Right ventricle myocardium superior (tissue), 1 donor: ENCODE results near the gene GOLGA8B. TPM values are rescaled to one million over a fixed set of nuclear protein-coding genes. Genes with fewer than 3 reads are reported as not detected.
A peak's percentile ranks its signal among the peaks of the same experiment; 100 is the strongest.
"Not testable (repeated sequence)": the region's sequence is repeated elsewhere in the genome, so short reads cannot be mapped to it uniquely, and the experiment has no call there.

Source experiments
- ATAC-seq: fragments of 200-7000 bp; cut with Tn5 transposase; one replicate; pipeline ENCODE4 v1.9.1; 2020; ENCODE audit warnings: mild to moderate bottlenecking; ENCODE audit not compliant: poor library complexity
- DNase-seq: peaks from one replicate; pipeline ENCODE4 v3.0.0-alpha.2; 2020
- intact Hi-C: fragments of 100-400 bp; cut with DNase I; formaldehyde crosslinking; loops from one replicate; pipeline ENCODE4 v1.11.2; 2022
- total RNA-seq: library from RNA; stranded (reverse); fragmentation: NEBNext Ultra II Directional; extraction: Animal tissue kit (Norgen Biotek cat#: 25700); gene quantifications from one replicate; pipeline ENCODE4 v1.2.1, GENCODE V29; 2021
- donor health status: DM: no; HTN: yes; CAD: no; lungs with severe emphysema.

Gene GOLGA8B
- total RNA-seq, 1 donor from 2014 or later, result 9.1 TPM

DNA sequence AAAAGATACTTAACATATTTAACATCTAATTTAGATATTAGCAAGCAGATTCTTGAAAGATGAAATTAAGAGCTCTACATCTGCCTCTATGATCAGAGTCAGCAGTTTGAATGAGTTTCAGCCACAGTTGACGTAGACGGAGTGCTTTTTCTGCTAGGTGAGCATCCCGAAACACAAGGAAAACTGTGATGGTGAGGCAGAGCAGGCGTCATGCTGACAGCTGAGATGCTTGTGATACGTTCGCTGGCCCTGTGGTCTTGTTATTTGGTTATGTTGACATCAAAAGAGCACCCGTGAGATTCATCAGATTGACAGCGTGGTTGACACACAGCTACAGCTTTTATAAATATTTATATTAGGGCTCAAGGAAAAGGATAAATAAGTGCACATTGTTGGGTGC is 19.6 kb upstream of the GOLGA8B start:
- no peak for DNase-seq
- intact Hi-C loops, result no loop called here
- ATAC-seq, result no peak

- DNase-seq, result no peak
- intact Hi-C loops, result no loop called here
These were observed 17.5 kb upstream of the GOLGA8B start for GRCh38 chr15:34600923-34601322.

DNA sequence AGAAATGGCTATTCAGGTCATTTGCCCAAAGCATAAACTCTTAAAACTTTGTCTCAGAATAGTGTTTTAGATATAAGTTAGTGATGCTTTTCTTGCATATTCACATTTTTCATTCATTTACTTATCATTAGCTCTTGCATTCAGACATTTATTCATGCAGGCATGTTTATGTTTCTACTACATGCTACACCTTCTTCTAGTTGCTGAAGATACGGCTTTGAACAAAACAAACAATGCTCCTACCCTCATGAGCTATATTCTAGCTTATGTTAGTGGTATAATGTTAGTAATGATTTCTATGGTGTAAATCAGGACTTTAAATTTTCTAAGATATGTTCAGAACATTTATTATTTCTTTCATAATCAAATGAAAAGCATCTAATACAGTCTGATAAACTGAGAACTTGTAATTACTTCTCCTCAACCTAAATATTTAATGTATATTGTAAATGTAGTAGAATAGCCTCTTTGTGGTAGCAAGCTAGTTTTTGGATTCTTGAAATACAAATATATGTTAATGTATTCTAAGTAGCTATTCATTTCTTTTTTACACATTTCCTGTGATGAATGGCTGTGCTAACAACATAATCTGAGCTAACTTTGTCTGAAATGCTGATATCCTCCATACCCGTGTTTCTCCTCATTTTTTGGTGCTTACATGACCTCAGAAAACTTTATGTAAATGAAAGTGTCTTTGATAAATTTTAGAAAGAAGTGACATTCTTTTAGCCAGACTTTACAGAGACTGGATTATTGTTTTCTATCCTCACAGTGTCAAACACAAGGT is 15.5 kb upstream of the GOLGA8B start:
- DNase-seq (no peak), ATAC-seq (no peak)
- intact Hi-C loops, result no loop called here

More at GRCh38 chr15:34600923-34601322, 17.5 kb upstream of the GOLGA8B start:
- ATAC-seq, result no peak

DNA sequence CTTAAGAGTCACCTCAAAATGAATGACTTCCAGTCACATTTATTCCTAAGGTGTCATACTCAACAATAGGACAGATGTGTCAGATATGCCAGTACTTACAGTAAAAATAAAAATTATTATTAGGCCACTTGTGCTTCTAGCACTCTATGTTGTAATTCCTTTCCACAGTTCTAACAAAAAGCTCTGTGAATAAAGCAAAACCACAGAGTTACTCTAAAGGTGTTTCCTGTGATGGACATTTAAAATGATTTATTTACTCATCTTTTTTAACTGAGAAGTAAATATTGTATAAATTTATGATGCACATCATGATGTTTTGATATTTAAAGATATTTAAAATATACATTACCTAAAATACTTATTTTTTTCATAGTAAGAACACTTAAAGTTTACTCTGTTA is 13.9 kb upstream of the GOLGA8B start:
- intact Hi-C loops, result no loop called here
- no peak for DNase-seq
- ATAC-seq, result no peak

GRCh38 chr15:34594361-34594760 is 10.9 kb upstream of the GOLGA8B start:
- intact Hi-C loops, result no loop called here
- ATAC-seq, result no peak
- no peak for DNase-seq

DNA sequence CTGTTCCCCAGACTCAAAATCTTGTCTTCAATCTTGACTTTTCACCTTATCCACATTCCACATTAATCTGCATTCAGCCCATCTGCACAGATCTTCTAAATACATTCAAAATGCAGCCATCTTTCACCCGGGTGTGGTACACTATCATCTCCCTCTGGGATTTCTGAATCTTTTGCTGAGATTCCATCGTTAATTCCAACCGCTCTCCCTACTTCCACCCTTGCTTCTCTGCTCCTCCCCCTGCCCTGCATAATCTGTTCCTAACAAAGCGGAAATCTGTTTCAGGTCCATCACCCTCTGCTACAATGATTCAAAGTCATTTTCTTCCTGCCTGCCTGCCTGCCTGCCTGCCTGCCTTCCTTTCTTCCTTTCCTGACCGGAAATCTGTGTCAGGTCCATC is 7.9 kb upstream of the GOLGA8B start:
- intact Hi-C loops, result no loop called here
- DNase-seq, result no peak
- no peak for ATAC-seq

GRCh38 chr15:34588046-34588674 is 4.7 kb upstream of the GOLGA8B start:
- no peak for DNase-seq
- ATAC-seq, result peak; percentile 70
- intact Hi-C loops, result no loop called here

DNA sequence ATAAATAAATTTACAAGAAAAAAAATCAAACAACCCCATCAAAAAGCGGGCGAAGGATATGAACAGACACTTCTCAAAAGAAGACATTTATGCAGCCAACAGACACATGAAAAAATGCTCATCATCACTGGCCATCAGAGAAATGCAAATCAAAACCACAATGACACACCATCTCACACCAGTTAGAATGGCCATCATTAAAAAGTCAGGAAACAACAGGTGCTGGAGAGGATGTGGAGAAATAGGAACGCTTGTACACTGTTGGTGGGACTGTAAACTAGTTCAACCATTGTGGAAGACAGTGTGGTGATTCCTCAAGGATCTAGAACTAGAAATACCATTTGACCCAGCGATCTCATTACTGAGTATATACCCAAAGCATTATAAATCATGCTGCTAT is 2.5 kb upstream of the GOLGA8B start:
- intact Hi-C loops, DNase-seq, ATAC-seq: not testable (repeated sequence)

- DNase-seq (no peak), ATAC-seq (no peak)
- intact Hi-C loops, result loop anchor here (5.0 kb wide), 1 partner anchor 148 kb away; the partner anchor contains the start of gene GOLGA8A
These were observed 1.5 kb upstream of the GOLGA8B start for GRCh38 chr15:34584996-34585395.

DNA sequence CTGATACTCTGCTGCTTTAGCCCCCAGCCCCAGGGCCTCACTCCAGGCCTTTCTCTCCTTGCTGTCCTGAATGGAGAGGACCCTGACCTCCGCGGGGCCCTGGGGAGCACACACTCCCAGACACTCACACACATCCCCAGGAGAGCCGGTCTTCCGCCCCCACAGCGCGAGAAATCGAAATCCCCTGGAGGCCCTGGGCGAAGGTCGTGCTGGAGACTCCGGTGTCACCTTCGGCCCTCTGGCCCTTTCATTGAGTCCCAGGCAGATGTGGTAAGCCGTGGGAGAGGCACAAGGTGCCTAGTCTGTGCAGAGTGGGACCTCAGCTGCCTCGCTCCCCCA is 848 bp upstream of the GOLGA8B start:
- DNase-seq, result no peak
- no peak for ATAC-seq
- intact Hi-C loops, result loop anchor here (5.0 kb wide), 1 partner anchor 147 kb away; the partner anchor contains the start of gene GOLGA8A

GRCh38 chr15:34582461-34583371 is 735 bp downstream of the GOLGA8B start:
- peak; percentile 49 for DNase-seq
- ATAC-seq, result peak; percentile 61
- intact Hi-C loops, result loop anchor here (5.0 kb wide), 1 partner anchor 145 kb away; the partner anchor contains the start of gene GOLGA8A

DNA sequence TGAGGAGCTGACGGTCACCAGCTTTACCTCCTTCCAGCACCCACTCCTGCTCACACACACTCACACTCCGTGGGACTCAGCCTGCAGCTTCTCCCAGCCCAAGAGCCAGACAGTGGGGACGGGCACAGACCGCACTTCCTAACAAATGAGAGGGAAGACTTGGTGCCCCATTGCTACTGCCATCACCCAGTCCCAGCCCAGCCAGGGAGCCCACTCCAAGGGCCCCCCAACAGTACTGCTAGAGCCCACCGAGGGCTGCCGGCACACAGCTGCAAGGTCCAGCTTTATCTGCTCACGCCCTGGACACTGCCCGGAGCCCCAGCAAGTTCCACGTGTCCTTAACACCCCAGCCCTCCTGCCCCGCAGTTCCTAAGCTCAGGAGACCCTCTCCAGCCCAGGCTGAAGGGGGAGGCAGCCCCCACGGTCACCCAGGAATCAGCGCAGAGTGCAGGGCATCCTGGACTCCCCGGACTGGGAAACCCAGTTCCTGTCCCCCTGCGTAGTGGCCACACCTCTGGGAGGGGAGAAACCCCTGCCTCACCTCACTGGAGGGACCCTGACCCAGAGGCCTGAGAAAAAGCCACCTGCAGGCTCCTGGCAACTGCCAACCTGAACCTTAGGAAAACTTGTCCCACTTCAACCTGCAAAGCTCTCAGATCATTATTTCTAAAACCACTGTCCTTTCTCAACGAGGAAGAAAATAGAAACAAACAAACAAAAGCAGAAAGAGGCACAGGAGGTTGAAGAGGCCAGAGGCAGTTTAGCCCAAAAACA is 1.6 kb downstream of the GOLGA8B start:
- not testable (repeated sequence) for ATAC-seq, DNase-seq
- intact Hi-C loops, result loop anchor here (5.0 kb wide), 1 partner anchor 145 kb away; the partner anchor contains the start of gene GOLGA8A

DNA sequence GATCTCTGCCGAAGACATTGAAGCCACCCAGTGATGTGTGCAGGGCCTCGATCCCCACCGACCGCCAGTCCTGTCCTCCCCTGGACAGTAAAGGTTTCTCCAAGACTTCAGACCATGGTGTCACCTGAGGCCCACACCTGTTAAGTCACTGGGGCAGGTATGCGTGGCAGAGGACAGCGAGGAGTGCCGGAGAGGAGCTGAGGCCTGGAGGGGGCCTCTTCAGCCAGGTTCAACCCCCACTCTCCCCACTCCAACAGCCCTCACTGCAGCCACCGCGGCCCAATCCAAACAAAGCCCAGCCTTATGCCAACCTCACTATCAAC is 2.4 kb downstream of the GOLGA8B start:
- intact Hi-C loops, result loop anchor here (5.0 kb wide), 1 partner anchor 144 kb away; the partner anchor contains the start of gene GOLGA8A
- no peak for DNase-seq
- ATAC-seq, result no peak

GRCh38 chr15:34580251-34581042 is 3.0 kb downstream of the GOLGA8B start:
- intact Hi-C loops, result loop anchor here (5.0 kb wide), 1 partner anchor 143 kb away; the partner anchor contains the start of gene GOLGA8A
- peak; percentile 62 for ATAC-seq
- DNase-seq, result not testable (repeated sequence)

DNA sequence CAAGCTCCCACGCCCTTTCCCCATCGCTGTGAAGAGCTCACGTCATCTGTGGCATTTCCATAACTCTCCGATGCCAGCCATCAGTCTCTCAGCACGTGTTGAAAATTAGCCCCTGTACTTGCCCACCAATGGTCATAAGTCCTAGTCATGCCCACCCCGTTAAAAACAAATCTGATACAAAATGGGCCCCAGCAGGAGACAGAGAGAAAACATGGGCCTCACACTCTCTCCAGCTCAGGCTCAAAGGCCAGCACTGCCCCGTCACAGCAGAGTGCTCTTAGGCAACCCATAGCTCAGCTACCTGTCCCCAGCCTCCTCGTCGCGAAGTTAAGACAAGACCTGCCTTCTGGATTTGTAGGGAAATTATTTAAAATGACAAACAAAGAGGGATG is 5.2 kb downstream of the GOLGA8B start:
- DNase-seq (no peak), ATAC-seq (no peak)
- intact Hi-C loops, result no loop called here

- ATAC-seq, DNase-seq, intact Hi-C loops: not testable (repeated sequence)
These were observed 5.7 kb downstream of the GOLGA8B start for GRCh38 chr15:34577658-34578282.

DNA sequence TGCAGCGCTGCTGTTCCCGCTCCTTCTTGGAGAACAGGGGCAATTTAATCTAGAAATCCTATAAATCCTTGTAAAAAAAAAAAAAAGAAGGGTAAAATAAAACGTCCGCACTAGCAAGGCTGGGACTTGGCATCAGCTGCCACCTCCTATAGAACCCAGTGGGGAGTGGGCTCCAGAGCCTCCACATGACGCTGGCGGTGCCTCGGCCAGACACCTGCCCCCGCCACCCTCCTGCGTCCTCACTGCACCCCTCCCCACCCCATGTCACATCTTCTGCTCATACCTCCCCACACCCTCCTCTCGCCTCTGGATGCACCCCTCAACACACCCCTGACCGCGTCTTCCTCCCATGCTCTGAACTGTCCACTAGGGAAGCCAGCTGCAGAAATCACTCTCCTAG is 8.4 kb downstream of the GOLGA8B start:
- DNase-seq, ATAC-seq: not testable (repeated sequence)

More for the DNA sequence above, 8.4 kb downstream of the GOLGA8B start:
- intact Hi-C loops, result not testable (repeated sequence)
